NK-92 treated with Interleukin-12 subunit alpha and Interleukin-12 subunit beta, amount 100 ng/mL, for 24 hours (cell line): ENCODE results near the gene ARHGAP6.

ENCODE experiments used
- DNase-seq: peaks from one replicate; lab custom pipeline; 2025; lab: John Stamatoyannopoulos, UW

Gene ARHGAP6

DNA sequence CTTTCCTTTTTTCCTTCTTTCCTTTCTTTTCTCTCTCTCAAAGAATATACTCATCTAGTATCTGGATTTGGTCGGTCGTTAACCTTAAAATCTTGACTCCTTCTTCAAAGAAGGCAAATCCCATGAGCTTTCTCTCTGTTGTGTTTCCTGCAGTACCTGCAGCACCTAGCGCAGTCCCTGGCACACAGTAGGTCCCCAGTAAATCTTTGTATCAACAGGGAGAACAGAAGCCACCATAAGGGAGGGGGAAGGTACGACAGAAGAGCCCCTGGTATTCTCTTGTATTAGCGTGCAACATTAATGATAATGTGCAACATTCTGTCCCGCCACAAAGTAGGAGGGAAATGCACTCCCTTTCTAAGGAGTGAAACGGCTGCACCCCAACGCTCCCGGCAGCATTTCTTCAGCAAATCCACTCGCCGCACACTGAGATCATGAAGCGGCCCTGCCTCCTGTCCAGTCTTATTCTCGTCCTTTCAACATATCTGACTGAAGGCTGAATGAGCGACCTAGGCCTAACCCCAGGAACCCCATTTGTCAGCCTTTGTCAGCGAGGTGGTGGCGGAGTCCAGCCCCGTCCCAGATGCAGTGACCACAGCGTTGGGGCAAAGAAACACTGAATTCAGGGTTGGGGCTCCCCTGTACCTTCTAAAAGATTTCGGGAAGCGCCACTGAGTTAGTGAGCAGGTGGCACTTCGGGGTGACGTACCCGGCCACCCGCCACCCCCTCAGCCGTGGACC lies 238.8 kb downstream of the ARHGAP6 start:
- DNase-seq = no peak

DNA sequence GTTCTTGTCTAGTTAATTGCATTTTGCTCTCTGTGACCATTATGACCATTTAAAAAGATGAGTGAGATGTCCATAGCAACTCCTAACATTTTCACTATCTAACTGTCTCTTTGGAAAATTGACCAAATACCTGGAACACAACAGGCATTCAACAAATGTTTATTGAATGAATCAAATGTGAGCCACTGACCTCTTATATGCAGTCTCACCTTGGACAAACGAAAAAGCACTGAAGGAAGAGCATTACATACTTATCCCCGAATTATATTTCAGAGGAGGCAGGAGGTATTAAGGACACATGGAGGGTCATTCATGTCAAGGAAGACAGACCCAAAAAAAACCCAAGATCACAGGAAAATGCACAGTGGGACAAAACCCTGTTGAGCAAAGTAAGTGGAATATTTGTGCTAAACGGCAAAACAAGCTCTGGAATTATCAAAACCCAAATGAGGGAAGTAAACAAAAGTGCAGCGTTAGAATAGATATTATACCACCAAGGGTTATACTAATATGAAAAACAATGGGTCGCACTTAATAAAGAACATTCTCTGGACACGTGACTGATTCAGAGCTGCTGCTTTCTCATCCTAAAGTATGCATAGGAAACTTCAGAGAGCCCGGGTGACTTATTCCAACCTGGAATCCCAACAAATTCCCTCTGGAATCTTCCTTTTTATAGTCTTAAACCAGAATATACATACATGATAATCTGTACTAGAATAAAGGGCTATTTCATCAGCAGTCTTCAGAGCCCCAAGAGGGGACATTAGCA lies 240.6 kb downstream of the ARHGAP6 start:
- no peak for DNase-seq

DNA sequence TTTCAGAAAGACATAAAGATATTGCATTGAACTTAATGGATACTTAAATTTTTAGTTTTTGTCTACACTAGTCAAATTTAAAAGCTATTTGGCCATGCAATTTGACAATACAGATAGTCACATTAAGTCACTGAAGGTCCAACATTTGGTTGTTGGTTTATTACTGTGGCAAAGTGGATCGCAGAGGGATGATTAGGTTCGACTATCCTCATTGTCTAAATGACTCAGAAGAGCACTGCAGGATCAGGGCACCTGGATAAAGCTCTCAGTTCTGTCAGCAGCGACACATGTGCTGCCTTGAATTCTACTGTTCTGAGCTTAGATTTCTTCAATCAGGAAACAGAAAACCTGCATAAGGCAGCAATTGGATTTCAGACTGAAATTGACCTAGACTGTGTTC lies 241.8 kb downstream of the ARHGAP6 start:
- DNase-seq = no peak

DNA sequence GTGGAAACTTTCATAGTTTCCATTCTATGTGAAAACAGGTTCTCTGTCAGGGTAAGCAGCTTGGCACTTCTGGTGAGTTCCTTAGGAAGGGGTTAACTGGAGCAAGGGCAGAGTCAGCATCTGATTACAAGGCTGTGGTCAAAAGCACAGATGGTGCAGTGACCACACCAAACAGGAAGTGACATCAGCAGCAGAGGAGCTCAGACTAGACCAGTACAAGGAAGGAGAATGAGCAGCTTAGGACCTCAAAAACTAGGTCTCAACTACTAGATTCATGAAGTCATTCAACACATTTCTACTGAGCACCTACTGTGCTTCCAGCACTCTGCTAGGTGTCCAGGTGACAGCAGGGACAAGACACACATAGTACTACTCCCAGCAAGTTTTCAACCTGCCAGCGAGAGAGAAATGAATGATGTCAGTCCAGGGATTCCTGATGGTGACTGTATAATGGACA lies 242.3 kb downstream of the ARHGAP6 start:
- DNase-seq = peak; percentile 0

DNA sequence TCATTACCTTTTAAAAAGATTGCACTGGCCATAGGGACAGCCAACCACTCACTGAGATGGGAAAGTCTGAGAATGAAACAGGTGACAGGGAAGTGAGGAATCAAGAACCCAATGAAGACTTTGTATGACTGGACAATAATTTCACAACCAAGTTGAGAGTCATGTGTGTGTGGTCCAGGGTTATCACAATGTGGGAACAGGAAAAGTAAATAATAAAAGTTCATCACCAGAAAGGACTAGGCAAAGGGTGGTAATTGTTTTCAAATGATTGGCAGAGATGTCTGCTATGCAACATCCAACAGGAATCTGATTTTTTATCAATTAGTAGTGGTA lies 243.2 kb downstream of the ARHGAP6 start:
- no peak for DNase-seq

DNA sequence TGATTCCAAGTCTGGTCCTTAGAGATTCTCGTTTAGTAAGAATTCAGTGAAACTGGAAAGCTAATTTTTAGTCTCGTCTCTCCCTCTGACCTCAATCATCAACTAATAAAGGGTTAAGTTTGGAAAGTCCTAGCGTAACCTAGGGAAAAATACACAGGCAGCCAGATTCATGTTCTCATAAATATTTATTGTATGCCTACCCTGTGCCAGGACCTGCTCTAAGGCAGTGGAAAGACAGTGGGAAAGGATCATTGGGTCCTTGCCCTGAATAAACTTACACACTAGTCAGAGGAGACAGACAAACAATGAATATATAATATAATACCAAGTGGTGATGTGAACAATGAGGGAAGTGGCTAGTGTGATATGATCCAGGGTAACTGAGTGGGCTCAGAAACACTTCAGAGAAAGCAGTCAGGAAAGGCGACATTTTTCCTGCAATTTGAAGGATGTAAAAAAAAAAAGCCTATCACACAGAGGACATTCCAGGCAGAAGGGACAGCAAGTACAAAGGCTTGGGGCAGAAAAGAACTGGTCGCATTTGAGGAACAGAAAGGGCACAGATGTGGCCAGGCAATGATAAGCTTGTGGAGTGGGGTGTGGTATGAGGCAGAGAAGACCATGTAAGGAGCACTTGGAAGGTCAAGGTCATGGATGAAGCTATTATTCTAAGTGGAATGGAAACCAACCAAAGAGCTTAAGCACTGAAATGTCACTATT lies 243.8 kb downstream of the ARHGAP6 start:
- no peak for DNase-seq

DNA sequence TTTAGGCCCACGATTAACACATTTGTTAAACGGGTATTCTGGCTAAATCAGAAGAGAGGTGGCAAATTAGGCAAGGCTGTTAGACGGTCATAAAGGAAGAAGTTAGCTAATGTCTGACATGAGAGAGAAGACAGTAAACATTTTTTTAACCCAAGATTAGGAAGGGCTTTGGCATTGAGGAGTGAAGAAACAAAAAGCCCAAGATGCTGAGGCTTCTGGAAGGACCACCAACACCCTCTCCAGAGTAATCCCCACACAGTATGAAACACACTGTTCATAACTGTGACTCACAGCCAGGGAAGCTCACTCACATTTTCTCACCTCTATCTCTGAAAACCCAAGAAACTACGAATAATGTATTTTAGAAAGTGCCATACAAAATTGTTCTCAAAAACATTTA lies 244.9 kb downstream of the ARHGAP6 start:
- DNase-seq = no peak

DNA sequence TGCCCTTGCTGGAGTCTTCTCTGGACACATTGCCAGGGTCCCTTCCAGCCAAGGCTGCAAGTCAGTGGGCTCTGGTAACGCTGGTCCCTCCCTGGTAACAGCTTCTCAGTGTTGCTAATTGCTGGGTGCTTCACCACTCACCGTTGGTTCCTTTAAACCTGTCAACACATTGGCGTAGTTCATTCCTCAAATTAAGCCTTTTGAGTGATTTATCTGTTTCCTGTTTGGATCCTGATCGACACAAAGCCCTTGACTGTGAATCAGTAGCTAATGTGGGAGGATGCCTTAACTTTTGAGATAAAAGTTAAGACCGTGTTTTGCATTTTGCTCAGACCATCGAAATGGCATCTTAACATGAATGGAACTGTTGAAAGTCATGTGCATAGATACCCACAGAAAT lies 246.6 kb downstream of the ARHGAP6 start:
- no peak for DNase-seq

DNA sequence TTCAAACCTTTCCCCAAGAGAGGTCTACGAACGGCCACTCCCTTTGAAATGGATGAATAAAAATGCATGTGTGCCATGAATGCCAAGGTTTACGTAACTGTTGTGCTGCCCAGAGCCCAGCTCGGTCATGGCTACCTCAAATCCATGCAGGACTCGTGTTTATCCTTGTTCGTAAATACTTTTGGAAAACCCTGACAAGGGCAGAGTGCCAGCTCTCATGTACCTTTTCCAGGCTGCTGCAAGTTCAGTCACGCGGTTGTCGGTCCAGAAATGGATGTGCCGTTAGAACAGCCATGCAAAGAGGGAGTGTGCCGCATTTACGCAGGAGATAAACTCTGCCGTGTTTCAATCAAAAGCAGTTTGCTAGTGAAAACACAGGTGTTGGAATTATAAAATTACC lies 249.1 kb downstream of the ARHGAP6 start:
- DNase-seq = no peak

DNA sequence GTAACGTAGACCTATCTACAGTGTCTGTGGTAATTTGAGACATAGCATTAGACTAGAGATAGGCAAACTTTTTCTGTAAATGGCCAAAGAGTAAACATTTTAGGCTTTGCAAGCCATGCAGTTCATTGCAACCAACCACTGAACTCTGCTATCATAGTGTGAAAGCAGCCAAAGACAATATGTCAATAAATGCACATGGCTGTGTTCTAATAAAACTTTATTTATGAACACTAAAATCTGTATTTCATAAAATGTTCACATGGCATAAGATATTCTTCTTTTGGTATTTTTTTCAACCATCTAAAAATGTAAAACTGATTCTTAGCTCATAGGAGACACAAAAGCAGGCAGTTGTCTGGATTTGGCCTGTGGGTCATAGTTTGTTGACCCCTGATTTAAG lies 251.6 kb downstream of the ARHGAP6 start:
- no peak for DNase-seq

DNA sequence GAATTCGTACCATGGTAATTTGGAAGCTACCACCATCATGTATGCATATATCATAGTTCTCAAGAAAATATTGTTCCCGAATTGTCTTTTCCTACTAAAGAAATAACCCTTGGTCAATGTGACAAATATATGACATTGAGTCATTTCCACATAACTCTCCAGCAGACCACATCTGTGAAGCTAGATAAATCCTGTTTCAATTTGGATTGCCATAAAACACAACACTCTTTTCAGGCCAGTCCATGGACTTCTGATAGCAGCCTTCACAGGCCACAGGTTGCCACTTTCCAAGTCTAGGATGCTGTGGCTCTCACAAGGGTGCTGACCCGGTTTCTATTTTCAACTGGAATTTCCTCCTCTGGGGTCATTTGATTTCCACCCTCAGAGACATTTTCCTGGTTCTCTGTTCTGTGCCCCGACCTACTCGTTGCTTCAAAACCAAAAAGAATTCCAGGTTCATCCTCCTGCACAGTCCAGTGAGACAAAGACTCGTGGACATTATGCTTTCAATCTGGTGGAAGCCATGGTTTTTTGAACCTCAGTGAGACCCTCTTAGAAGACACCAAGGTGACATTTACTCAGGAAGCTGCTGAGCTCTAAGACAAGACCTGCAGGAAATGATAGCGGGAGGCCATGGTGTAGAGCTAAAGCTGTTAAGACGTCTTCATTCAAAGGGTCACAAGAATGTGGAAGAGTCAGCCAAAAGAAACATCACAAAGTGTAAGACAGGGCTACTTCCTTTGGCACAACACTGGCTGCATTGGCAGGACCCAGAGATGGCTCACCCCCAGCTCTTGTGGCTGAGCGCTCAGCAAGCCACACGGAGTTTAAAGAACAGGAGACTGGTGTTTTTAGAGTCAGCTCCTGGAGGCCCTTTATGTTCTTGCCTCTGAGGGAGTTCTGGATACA lies 252.8 kb downstream of the ARHGAP6 start:
- no peak for DNase-seq

DNA sequence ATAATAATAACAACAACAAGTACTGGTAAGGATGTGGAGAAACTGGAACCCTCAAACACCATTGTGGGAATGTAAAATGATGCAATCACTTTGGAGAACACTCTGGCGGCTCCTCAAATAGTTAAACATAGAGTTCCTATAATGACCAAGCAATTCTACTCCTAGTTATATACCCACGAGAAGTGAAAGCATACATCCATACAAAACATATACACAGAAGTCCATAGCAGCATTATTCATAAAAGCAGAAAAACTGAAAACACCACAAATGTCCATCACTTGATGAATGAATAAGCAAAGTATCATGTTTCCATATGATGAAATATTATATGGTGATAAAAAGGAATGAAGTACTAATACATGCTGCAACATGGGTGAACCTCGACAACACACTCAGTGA lies 255.8 kb downstream of the ARHGAP6 start:
- no peak for DNase-seq

DNA sequence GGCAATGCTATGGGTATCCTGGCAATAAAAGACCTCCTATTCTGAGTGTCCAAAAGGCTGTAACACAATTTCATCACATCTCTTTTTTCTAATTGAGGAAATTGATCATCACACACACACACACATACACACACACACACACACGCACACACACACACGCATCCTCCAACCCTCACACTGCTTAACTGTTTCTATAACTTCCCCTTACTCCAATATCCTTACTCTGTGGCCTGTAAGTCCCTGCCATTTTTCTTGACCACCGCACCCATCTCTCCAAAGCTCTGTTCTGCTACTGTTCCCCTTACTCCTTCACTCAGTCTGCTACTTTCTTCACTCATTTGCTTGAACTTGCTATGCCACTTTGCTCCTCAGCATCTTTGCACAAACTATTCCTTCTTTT lies 256.9 kb downstream of the ARHGAP6 start:
- no peak for DNase-seq

DNA sequence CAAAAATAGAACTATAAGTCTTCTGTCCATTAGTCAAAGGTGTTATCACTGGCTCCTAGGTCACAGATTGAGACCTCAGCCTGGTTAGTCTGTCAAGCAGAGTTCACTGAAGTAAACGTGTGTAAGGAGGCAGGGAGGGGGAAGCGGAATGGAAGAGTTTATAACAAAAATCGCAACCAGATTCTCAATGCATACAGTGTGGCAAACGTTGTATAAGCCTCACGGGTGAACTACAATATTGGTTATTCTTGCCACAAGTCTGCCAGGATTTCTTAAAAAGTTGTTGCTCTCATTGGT lies 257.7 kb downstream of the ARHGAP6 start:
- DNase-seq = no peak

DNA sequence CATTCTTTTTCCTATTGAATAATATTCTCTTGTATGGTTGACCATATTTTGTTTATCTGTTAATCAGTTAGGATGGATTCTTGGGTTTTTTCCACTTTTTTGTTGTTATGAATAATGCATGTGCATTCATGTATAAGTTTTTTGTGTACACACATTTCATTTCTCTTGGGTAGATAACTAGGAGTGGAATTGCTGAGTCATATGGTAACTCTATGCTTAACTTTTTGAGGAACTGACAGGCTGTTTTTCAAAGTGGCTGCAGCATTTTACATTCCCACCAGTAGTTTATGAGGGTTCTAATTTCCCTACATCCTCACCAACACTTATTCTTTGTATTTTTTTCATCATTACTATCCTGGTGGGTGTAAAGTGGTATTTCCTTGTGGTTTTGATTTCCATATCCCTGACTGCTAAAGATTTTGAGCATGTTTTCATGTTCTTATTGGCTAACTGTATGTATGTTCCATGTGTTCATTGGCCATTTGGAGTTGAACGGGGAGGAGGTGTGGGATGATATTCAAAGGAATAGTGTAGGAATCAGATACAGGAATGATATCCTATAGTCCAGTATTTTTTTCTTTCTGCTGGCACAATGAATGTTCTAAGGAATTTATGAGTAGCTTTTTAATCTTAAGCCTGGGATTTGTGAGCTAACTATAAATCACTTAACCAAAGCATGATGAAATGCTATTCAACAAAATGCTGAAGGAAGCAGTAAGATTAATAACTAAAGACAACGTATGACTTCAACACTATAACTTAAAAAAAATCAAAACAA lies 258.2 kb downstream of the ARHGAP6 start:
- no peak for DNase-seq

DNA sequence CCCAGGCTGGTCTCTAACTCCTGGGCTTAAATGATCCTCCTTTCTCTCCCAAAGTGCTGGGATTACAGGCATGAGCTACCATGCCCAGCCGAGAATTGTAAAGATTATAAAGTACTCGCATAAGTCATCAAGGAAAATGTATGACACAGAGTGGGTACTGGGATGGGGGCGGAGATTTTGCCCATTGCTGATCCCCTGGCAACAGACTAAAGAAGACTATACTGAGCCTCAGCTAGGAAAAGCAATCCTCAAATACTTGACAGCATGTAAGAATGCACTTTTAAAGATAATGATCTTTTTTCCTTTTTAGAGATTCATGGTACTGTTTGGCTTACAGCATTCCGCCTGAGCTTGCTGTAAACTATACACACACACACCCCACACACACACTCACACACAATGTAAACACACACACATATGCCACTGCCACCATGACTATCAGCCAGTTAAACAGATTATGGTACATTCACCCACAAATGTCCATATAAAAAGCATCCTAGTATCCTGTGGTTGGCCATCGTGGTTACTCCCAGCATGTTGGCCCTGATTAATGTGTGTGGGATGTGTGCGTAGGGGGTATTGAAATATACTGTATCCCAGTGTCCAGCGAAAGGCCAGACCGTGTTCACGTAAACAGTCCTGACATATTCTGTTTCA lies 259.5 kb downstream of the ARHGAP6 start:
- DNase-seq = no peak

DNA sequence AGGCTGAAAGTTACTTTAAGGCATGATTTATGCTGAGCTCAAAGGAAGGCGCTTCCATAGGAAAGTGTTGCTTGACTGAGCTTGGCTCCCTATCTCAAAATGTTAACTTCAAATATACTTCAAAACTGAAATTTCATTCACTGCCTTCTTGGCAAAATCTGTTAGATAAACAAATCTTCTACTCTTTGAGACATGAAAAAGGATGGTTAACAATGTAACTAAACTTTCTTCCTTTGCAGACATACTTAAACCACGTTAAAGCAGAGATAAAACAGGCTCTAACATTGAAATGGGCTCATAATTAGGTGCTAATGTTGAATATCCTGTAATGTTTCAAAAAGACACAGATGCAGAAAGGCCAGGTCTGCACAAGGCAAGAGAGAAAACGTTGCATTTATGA lies 262.1 kb downstream of the ARHGAP6 start:
- DNase-seq = no peak

DNA sequence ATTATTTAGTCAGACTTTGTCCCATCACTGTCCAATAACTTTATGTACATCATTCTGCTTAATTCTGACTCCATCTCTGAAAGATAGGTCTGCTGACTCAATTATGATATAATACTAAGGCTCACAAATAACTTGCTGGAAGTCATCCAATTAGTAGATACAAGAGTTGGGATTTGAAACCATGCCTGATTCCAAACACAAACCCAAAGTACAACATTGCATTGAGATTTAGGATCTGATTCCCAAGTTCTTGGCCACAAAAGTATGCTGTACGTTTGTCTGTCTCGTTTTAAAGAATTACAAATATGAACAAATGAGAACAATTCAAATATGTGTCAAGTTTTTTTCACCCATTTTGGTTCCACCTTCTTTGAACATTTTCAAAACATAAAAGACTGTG lies 263.8 kb downstream of the ARHGAP6 start:
- no peak for DNase-seq

DNA sequence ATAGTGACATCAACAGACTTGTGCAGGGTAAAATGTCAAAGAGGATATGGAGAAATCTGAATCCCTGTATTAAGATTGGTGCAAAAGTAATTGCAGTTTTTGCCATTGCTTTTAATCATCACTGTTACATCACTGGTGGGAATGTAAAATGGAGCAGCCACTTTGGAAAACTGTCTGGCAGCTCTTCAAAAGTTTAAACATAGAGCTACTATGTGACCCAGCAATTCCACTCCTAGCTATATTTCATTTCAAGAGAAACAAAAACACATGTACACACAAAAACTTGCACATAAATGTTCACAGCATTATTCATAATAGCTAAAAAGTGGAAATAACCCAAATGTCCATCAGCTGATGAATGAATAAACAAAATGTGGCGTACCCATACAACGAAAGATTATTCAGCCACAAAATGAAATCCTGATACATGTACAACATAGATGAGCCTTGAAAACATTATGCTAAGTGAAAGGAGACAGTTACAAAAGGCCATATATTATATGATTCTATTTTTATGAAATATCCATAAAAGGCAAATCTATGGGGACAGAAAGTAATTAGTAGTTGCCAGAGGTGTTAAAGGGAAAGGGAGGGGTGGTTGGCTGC lies 266.1 kb downstream of the ARHGAP6 start:
- DNase-seq = no peak

DNA sequence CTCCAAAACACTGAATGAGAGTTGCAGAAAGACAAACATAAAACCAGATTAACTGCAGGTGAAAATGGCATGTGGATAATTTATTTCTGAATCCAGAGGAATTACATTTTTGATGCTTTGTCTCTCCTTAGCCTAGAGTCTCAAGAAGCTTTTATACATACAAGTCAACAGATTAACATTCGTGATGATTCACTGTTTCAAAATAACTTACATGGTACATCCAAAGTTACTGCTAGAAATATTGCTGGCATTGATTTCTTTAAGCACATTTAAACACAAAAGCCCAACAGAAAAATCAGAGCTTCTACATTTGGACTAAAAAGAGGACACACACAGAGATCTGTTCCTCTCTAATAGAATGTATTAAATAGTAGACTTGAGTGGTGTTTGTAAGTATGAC lies 266.9 kb downstream of the ARHGAP6 start:
- no peak for DNase-seq

DNA sequence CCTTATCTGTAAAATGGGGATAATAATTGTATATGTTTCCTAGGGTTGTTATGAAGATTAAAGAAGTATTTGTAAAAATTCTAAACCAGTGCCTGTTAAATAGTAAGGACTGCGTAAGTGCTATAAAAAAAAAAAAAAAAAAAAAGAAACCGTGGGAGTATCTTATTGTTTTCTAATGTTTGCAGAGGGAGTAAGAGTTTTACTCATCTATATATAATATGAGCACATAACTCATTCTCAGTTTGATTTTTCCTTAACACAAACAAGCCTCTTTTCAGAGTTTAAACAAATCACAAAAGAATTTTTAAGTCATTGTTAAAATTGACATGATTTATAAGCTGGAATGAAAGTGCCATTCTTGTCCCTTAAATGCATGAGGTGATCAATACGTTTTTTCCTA lies 267.6 kb downstream of the ARHGAP6 start:
- no peak for DNase-seq
